ENCODE data around the gene SCAF11.

The SCAF11 gene

GRCh38 chr12:45912774-45913173 is 77.6 kb downstream of the SCAF11 start:
- H3K4me1 Mint-ChIP-seq (ENCODE audit: low read depth): no peaks in the 10 kb centered on the region
- H3K4me3 Mint-ChIP-seq: no peak overlapping the region

GRCh38 chr12:45909041-45909713 is 81.2 kb downstream of the SCAF11 start:
- no peak for DNase-seq
- Mint-ChIP-seq H3K27me3 (no peaks in the 10 kb centered on the region), H3K9me3 (no peaks in the 10 kb centered on the region), H3K36me3 (ENCODE audit: low read depth) (peaks cover 38% of the 10 kb centered on the region), H3K27ac (no peak overlapping the region), H3K4me1 (ENCODE audit: low read depth) (no peaks in the 10 kb centered on the region), H3K4me3 (no peak overlapping the region)

More at GRCh38 chr12:45912774-45913173, 77.6 kb downstream of the SCAF11 start:
- peaks cover 25% of the 10 kb centered on the region for H3K36me3 Mint-ChIP-seq (ENCODE audit: low read depth)
- H3K27ac Mint-ChIP-seq: no peak overlapping the region
- H3K9me3 Mint-ChIP-seq: no peaks in the 10 kb centered on the region
- DNase-seq: no peak
- H3K27me3 Mint-ChIP-seq: no peaks in the 10 kb centered on the region

- no peaks in the 10 kb centered on the region for H3K9me3 Mint-ChIP-seq
- no peaks in the 10 kb centered on the region for H3K27me3 Mint-ChIP-seq
Observed at GRCh38 chr12:45907955-45908354, 82.4 kb downstream of the SCAF11 start.

GRCh38 chr12:45898094-45898493 is 92.3 kb downstream of the SCAF11 start:
- peaks cover 11% of the 10 kb centered on the region for H3K4me1 Mint-ChIP-seq (ENCODE audit: low read depth)
- H3K9me3 Mint-ChIP-seq: no peaks in the 10 kb centered on the region
- no peak for DNase-seq
- no peaks in the 10 kb centered on the region for H3K27me3 Mint-ChIP-seq
- H3K4me3 Mint-ChIP-seq: no peak overlapping the region
- H3K36me3 Mint-ChIP-seq (ENCODE audit: low read depth): peaks cover 68% of the 10 kb centered on the region
- H3K27ac Mint-ChIP-seq: no peak overlapping the region

More at GRCh38 chr12:45907955-45908354, 82.4 kb downstream of the SCAF11 start:
- H3K4me3 Mint-ChIP-seq: no peak overlapping the region
- peaks cover 48% of the 10 kb centered on the region for H3K36me3 Mint-ChIP-seq (ENCODE audit: low read depth)
- no peak for DNase-seq
- H3K27ac Mint-ChIP-seq: no peak overlapping the region
- no peaks in the 10 kb centered on the region for H3K4me1 Mint-ChIP-seq (ENCODE audit: low read depth)

GRCh38 chr12:45895961-45896360 is 94.4 kb downstream of the SCAF11 start:
- no peaks in the 10 kb centered on the region for H3K27me3 Mint-ChIP-seq
- no peak overlapping the region for H3K27ac Mint-ChIP-seq
- no peak for DNase-seq
- no peak overlapping the region for H3K4me3 Mint-ChIP-seq
- H3K36me3 Mint-ChIP-seq (ENCODE audit: low read depth): peaks cover 79% of the 10 kb centered on the region
- H3K4me1 Mint-ChIP-seq (ENCODE audit: low read depth): peaks cover 26% of the 10 kb centered on the region
- H3K9me3 Mint-ChIP-seq: no peaks in the 10 kb centered on the region

- Mint-ChIP-seq H3K27me3 (no peaks in the 10 kb centered on the region), H3K9me3 (no peaks in the 10 kb centered on the region), H3K4me1 (ENCODE audit: low read depth) (peaks cover 27% of the 10 kb centered on the region), H3K27ac (no peak overlapping the region), H3K4me3 (no peak overlapping the region), H3K36me3 (ENCODE audit: low read depth) (peaks cover 66% of the 10 kb centered on the region)
- no peak for DNase-seq
Observed at GRCh38 chr12:45893240-45893639, 97.1 kb downstream of the SCAF11 start.

- Mint-ChIP-seq H3K9me3 (peaks cover 8% of the 10 kb centered on the region), H3K4me3 (no peak overlapping the region), H3K4me1 (ENCODE audit: low read depth) (peaks cover 27% of the 10 kb centered on the region), H3K27me3 (no peaks in the 10 kb centered on the region), H3K27ac (no peak overlapping the region), H3K36me3 (ENCODE audit: low read depth) (peaks cover 56% of the 10 kb centered on the region)
- DNase-seq: no peak
Observed at GRCh38 chr12:45890276-45890675, 100.1 kb downstream of the SCAF11 start.

- no peak for DNase-seq
- peaks cover 16% of the 10 kb centered on the region for H3K4me1 Mint-ChIP-seq (ENCODE audit: low read depth)
- H3K4me3 Mint-ChIP-seq: no peak overlapping the region
- peaks cover 14% of the 10 kb centered on the region for H3K9me3 Mint-ChIP-seq
- peaks cover 60% of the 10 kb centered on the region for H3K36me3 Mint-ChIP-seq (ENCODE audit: low read depth)
- no peak overlapping the region for H3K27ac Mint-ChIP-seq
- no peaks in the 10 kb centered on the region for H3K27me3 Mint-ChIP-seq
Observed at GRCh38 chr12:45887544-45887943, 102.8 kb downstream of the SCAF11 start.

- no peaks in the 10 kb centered on the region for H3K27me3 Mint-ChIP-seq
- DNase-seq: no peak
- no peak overlapping the region for H3K27ac Mint-ChIP-seq
- H3K9me3 Mint-ChIP-seq: peaks cover 14% of the 10 kb centered on the region
- peaks cover 61% of the 10 kb centered on the region for H3K36me3 Mint-ChIP-seq (ENCODE audit: low read depth)
- peaks cover 10% of the 10 kb centered on the region for H3K4me1 Mint-ChIP-seq (ENCODE audit: low read depth)
- H3K4me3 Mint-ChIP-seq: no peak overlapping the region
Observed at GRCh38 chr12:45886685-45887084, 103.7 kb downstream of the SCAF11 start.

- no peak for DNase-seq
- H3K27me3 Mint-ChIP-seq: no peaks in the 10 kb centered on the region
- no peak overlapping the region for H3K27ac Mint-ChIP-seq
- H3K9me3 Mint-ChIP-seq: peaks cover 14% of the 10 kb centered on the region
- H3K36me3 Mint-ChIP-seq (ENCODE audit: low read depth): peaks cover 88% of the 10 kb centered on the region
- H3K4me1 Mint-ChIP-seq (ENCODE audit: low read depth): peaks cover 15% of the 10 kb centered on the region
- H3K4me3 Mint-ChIP-seq: no peak overlapping the region
Observed at GRCh38 chr12:45883187-45883586, 107.2 kb downstream of the SCAF11 start.

- peaks cover 33% of the 10 kb centered on the region for H3K4me1 Mint-ChIP-seq (ENCODE audit: low read depth)
- no peak for DNase-seq
- H3K4me3 Mint-ChIP-seq: no peak overlapping the region
- H3K36me3 Mint-ChIP-seq (ENCODE audit: low read depth): peaks cover 93% of the 10 kb centered on the region
- no peak overlapping the region for H3K27ac Mint-ChIP-seq
- H3K27me3 Mint-ChIP-seq: no peaks in the 10 kb centered on the region
- peaks cover 9% of the 10 kb centered on the region for H3K9me3 Mint-ChIP-seq
Observed at GRCh38 chr12:45880533-45880932, 109.8 kb downstream of the SCAF11 start.

- H3K9me3 Mint-ChIP-seq: peaks cover 1% of the 10 kb centered on the region
- peak overlapping the region; percentile 84 for H3K27ac Mint-ChIP-seq
- H3K27me3 Mint-ChIP-seq: no peaks in the 10 kb centered on the region
- DNase-seq: no peak
- peaks cover 34% of the 10 kb centered on the region for H3K4me1 Mint-ChIP-seq (ENCODE audit: low read depth)
- H3K4me3 Mint-ChIP-seq: no peak overlapping the region
- H3K36me3 Mint-ChIP-seq (ENCODE audit: low read depth): peaks cover 92% of the 10 kb centered on the region
Observed at GRCh38 chr12:45879363-45879895, 110.9 kb downstream of the SCAF11 start.

- no peak overlapping the region for H3K4me3 Mint-ChIP-seq
Observed at GRCh38 chr12:45878630-45879255, 111.6 kb downstream of the SCAF11 start.

GRCh38 chr12:45877069-45877468 is 113.3 kb downstream of the SCAF11 start:
- Mint-ChIP-seq H3K27me3 (no peaks in the 10 kb centered on the region), H3K4me1 (ENCODE audit: low read depth) (peaks cover 35% of the 10 kb centered on the region), H3K9me3 (no peaks in the 10 kb centered on the region), H3K36me3 (ENCODE audit: low read depth) (peaks cover 92% of the 10 kb centered on the region), H3K4me3 (no peak overlapping the region), H3K27ac (no peak overlapping the region)
- DNase-seq: no peak

More at GRCh38 chr12:45878630-45879255, 111.6 kb downstream of the SCAF11 start:
- Mint-ChIP-seq H3K4me1 (ENCODE audit: low read depth) (peaks cover 34% of the 10 kb centered on the region), H3K27ac (peak overlapping the region; percentile 84), H3K27me3 (no peaks in the 10 kb centered on the region), H3K36me3 (ENCODE audit: low read depth) (peaks cover 92% of the 10 kb centered on the region), H3K9me3 (no peaks in the 10 kb centered on the region)
- DNase-seq: no peak

- H3K4me3 Mint-ChIP-seq: no peak overlapping the region
- peaks cover 20% of the 10 kb centered on the region for H3K4me1 Mint-ChIP-seq (ENCODE audit: low read depth)
- no peaks in the 10 kb centered on the region for H3K27me3 Mint-ChIP-seq
- no peak overlapping the region for H3K27ac Mint-ChIP-seq
- H3K9me3 Mint-ChIP-seq: no peaks in the 10 kb centered on the region
- H3K36me3 Mint-ChIP-seq (ENCODE audit: low read depth): peaks cover 83% of the 10 kb centered on the region
- DNase-seq: no peak
Observed at GRCh38 chr12:45872446-45872845, 117.9 kb downstream of the SCAF11 start.
